Measurements from ENCODE around the gene CD4. TPM values are rescaled to one million over a fixed set of nuclear protein-coding genes. Genes with fewer than 3 reads are reported as not detected.

Gene CD4
- polyA plus RNA-seq, 1 of the 3 experiments (the other 2 are of a cell fraction) = 0.02 TPM

- TF ChIP-seq USF1 (IDR thresholded peaks at IDR 0.05; ENCODE audit: borderline replicate concordance, low read depth) = no peak
- TF ChIP-seq ZBTB33 (IDR thresholded peaks at IDR 0.05; ENCODE audit: borderline replicate concordance, low read depth) = no peak
- no peak for TF ChIP-seq EP300 (IDR thresholded peaks at IDR 0.05; ENCODE audit: borderline replicate concordance in 1 of 2, low read depth in 1 of 2, low read length in 1 of 2)
- TF ChIP-seq RAD21 (IDR thresholded peaks at IDR 0.05; ENCODE audit: low read length) = no peak
- TF ChIP-seq EZH2phosphoT487 (IDR thresholded peaks at IDR 0.05; ENCODE audit: borderline replicate concordance, low read depth) = no peak
- no peak for TF ChIP-seq JUND (IDR thresholded peaks at IDR 0.05)
- TF ChIP-seq MAX (IDR thresholded peaks at IDR 0.05; ENCODE audit: low read depth) = no peak
- no peak for TF ChIP-seq SIN3A (IDR thresholded peaks at IDR 0.05; ENCODE audit: borderline replicate concordance, low read depth, low read length)
Measured at GRCh38 chr12:6840761-6841515, 51.6 kb downstream of the CD4 start, which contains the start of gene GNB3 (continued).

GRCh38 chr12:6842075-6842474 is 52.7 kb downstream of the CD4 start:
- Histone ChIP-seq H3K79me2 (ENCODE audit: insufficient read depth) (no peaks in the 10 kb centered on the region), H2AFZ (ENCODE audit: low read depth) (no peak overlapping the region), H3K9ac (no peak overlapping the region), H4K20me1 (ENCODE audit: insufficient read depth) (no peaks in the 10 kb centered on the region), H3K9me2 (no peaks in the 10 kb centered on the region), H3K4me3 (ENCODE audit: low read depth in 2 of 2, low read length in 1 of 2) (no peak overlapping the region), H3K4me1 (ENCODE audit: control insufficient read depth in 1 of 2, insufficient read depth in 2 of 2, low read depth in 1 of 2, low read length in 1 of 2) (no peaks in the 10 kb centered on the region), H3K36me3 (replicated peaks in 1 of 2; ENCODE audit: control insufficient read depth in 1 of 2, insufficient read depth in 2 of 2, low read length in 1 of 2) (peaks cover 30 to 70% of the 10 kb centered on the region in 2 experiments), H3F3A (replicated peaks; ENCODE audit: insufficient read depth) (peaks cover 8% of the 10 kb centered on the region), H3K27ac (ENCODE audit: low read depth in 2 of 2, low read length in 1 of 2) (no peak overlapping the region), H3K4me2 (no peak overlapping the region), H3K27me3 (ENCODE audit: insufficient read depth) (no peaks in the 10 kb centered on the region), H3K9me3 (no peaks in the 10 kb centered on the region)
- ChIA-PET CTCF (interaction anchor here (1.1 to 19.4 kb wide), 5 partner anchors 9 to 96 kb away, joined by 3 to 225 read pairs (median 5); partner anchors contain the start of genes CDCA3, P3H3 and SPSB2), POLR2A (interaction anchor here (3.4 to 4.2 kb wide), 2 partner anchors 10 to 30 kb away, joined by 9 to 22 read pairs; partner anchors contain the start of genes CDCA3, SPSB2 and USP5)
- TF ChIP-seq FOXJ3 (CRISPR knock-in tag; IDR thresholded peaks at IDR 0.05) (no peak), EP300 (IDR thresholded peaks at IDR 0.05; ENCODE audit: borderline replicate concordance in 1 of 2, low read depth in 1 of 2, low read length in 1 of 2) (no peak)
- WGBS (ENCODE audit: low lambda C conversion rate) = 97% methylated on average over 4 of the region's 4 CpGs
- DNase-seq = no peak
